GM18858 (cell line): ENCODE data around the gene PTPRCAP.

Experiments used
- ATAC-seq: cut with Tn5 transposase; IDR thresholded peaks from one replicate; pipeline ENCODE4 v1.9.1; 2021; ENCODE audit not compliant: unreplicated experiment

The PTPRCAP gene

DNA sequence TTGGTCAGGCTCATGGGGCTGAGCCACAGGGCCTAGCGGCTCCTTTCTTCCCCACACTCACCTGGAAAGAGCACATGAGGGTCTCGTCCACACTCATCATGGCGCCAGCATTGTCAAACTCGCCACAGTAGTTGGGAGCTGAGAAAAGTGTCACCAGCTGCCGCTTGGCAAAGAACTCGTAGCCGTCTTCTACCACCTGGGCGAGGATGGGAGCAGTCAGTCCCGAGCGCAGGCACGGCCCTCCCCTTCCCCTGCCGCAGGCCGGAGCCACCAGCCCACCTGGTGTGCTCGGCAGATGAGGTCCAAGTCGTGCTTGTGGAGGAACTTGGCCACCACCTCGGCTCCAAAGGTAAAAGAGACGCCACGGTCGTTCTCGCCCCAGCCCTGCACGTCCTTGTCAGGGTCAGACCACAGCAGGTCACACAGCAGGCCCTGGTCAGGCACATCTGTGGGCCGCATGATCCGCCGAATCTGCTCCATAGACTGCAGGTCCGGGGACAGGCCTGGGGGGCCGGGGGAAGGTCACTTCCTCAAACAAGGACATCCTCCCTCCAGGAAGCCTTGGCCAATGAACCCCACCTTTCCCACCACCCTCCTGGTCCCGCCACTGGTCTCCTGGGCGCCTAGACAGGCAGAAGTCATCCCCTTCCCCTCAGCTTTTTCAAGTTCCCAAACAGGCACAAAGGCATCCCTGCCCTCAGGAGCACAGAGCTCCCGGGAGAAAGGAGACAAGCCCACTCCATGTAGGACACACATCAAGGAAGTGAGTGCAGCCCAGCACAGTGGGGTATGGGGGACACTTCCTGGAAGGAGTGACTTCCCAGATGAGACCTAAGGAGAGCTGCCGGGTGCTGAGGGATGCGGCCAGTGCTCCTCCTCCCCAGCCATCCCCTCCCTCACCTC, 38.6 kb downstream of the PTPRCAP start:
- no peak for ATAC-seq

DNA sequence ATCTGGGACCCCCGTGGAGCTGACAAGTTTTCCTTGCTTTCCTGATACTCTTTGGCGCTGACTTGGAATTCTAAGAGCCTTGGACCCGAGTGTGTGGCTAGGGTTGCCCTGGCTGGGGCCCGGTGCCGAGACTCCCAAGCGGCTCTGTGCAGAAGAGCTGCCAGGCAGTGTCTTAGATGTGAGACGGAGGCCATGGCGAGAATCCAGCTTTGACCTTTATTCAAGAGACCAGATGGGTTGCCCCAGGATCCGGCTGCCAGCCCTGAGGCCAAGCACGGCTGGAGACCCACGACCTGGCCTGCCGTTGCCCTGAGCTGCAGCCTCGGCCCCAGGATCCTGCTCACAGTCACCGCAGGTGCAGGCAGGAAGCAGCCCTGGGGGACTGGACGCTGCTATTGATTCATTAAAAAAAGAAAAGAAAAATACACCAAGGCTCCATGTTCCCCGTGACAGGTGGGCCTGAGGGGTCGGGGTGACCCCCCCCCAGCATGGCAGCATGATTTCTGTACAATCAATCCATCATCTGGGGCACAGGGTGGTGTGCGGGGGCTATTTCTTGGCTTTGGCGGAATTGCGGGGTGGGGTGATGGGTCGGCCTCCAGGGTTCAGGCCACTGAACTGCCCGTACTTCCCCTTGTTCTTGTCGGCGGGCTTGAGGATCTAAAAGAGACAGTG, 39.4 kb downstream of the PTPRCAP start:
- no peak for ATAC-seq

DNA sequence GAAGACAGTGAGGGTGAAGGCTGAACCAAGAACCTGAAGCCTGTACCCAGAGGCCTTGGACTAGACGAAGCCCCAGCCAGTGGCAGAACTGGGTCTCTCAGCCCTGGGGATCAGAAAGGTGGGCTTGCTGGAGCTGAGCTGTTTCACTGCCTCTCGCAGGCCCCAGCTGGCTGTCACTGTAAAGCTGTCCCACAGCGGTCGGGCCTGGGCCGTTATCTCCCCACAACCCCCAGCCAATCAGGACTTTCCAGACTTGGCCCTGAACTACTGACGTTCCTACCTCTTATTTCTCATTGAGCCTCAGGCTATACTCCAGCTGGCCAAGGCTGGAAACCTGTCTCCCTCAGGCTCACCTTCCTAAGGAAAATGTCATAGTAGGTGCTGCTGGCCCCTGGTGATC, 39.9 kb downstream of the PTPRCAP start:
- ATAC-seq: no peak

DNA sequence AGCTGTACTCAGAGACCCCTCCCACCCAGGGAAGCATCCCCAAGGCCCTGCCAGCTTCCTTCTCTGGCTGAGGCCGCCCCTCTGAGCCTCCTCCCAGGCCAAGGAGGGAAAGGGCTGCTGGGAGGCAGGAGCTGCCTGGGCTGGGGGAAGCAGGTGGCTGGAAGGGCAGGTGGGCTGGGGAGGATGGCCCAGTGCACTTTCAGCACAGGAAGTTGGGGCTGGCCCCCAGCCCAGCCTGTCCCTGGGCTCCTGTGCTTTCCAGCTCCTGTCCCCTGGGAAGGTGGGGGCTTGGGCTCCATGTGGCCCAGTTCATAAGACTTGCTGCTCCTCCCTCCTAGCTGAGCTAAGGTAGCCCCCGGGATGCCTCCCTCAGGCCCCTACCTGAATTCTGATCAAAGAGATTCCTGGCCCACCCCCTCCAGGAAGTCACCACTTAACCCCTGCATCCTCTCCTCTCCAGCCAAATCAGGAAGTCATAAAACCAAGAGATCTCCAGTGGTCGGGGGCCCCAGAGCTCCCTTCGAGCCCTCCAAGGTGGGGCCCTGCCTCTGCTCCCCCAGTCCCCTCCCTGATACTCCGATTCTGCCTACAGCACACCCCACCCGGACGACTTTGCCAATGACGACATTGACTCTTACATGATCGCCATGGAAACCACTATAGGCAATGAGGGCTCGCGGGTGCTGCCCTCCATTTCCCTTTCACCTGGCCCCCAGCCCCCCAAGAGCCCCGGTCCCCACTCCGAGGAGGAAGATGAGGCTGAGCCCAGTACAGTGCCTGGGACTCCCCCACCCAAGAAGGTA, 40.7 kb downstream of the PTPRCAP start:
- no peak for ATAC-seq

DNA sequence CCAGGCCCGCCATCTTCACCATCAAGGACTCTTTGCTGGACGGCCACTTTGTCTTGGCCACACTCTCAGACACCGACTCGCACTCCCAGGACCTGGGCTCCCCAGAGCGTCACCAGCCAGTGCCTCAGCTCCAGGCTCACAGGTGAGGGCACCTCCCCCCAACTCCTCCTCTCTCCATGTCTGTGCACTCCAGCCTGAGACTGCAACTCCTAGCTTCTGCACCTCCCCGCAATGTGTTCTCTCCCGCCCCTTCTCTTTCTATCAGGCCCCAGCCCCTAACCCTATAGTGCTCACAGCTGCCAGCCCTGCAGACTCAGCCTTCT, 41.3 kb downstream of the PTPRCAP start:
- ATAC-seq: no peak

DNA sequence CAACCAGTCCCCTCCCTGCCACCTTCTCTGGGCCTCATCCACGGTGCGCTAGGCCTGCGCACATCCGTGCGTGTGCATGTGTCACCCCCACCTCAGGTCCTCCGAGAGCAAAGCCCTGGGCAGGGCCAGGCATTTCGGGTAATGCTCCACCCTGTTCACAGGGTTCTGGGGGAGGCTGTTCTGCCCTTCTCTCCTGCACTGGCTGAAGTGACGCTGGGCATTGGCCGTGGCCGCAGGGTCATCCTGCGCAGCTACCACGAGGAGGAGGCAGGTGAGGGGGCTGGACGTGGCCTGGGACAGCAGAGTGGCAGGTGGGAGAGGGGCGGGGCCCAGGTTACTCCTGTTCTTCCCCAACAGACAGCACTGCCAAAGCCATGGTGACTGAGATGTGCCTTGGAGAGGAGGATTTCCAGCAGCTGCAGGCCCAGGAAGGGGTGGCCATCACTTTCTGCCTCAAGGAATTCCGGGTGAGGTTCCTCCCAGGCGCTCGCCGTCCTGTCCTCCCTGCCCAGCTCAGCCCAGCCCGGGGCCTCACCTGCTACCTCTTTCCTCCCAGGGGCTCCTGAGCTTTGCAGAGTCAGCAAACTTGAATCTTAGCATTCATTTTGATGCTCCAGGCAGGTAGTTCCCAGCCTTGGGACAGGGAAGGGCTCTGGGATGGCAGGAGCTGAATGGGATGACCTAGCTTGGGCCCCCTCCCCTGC, 41.8 kb downstream of the PTPRCAP start:
- no peak for ATAC-seq

DNA sequence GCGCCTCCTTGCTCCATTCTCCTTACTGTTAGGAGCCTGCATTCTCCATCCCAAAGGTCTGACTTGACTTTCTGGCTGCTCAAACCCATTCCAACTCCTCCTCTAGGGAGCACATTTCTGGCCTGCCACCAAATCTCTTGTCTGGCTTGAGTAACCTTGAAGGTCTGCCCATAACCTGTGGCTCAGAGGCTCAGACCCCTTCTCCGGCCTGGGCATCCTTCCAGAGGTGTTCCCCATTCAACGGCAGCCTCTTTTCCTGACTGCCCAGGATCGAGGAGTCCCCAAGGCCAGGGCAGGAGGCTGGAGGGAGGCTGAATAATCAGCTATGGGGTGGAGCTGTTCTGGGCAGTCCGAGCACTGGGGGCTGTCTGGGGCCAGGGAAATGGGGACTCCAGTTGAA, 43.5 kb downstream of the PTPRCAP start:
- no peak for ATAC-seq

DNA sequence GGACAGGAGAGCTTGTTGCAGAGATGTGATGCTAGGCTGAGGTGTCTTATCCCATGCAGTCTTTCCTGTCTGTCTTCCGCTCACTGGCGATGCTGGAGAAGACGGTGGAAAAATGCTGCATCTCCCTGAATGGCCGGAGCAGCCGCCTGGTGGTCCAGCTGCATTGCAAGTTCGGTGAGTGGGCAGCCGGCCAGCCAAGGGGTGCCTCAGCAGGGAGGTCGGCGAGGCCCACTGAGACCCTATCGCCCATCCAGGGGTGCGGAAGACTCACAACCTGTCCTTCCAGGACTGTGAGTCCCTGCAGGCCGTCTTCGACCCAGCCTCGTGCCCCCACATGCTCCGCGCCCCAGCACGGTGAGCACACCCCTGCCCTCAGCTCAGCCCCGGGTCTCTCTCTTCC, 44.0 kb downstream of the PTPRCAP start:
- no peak for ATAC-seq

DNA sequence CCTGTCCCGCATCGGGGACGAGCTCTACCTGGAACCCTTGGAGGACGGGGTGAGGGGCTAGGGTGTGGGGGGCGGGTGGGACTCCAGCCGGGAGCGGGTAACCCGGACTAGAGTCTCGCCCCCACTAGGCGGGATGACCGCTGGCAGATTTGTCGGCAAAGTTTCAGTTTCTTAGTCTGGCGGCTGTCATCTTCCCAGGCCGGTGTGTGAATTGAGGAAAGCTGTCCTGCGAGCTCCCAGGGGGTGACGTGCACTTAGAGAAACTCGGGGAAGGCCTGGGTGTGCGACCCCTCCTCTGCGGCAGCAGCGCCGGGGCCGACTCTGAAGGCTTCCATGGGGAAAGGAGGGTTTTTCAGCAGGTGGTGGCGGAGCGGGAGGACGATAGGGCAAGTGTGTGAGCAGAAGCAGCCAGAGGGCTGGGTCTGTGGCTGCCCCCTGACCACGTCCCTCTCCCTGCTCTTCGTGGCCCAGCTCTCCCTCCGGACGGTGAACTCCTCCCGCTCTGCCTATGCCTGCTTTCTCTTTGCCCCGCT, 45.2 kb downstream of the PTPRCAP start:
- ATAC-seq: no peak

DNA sequence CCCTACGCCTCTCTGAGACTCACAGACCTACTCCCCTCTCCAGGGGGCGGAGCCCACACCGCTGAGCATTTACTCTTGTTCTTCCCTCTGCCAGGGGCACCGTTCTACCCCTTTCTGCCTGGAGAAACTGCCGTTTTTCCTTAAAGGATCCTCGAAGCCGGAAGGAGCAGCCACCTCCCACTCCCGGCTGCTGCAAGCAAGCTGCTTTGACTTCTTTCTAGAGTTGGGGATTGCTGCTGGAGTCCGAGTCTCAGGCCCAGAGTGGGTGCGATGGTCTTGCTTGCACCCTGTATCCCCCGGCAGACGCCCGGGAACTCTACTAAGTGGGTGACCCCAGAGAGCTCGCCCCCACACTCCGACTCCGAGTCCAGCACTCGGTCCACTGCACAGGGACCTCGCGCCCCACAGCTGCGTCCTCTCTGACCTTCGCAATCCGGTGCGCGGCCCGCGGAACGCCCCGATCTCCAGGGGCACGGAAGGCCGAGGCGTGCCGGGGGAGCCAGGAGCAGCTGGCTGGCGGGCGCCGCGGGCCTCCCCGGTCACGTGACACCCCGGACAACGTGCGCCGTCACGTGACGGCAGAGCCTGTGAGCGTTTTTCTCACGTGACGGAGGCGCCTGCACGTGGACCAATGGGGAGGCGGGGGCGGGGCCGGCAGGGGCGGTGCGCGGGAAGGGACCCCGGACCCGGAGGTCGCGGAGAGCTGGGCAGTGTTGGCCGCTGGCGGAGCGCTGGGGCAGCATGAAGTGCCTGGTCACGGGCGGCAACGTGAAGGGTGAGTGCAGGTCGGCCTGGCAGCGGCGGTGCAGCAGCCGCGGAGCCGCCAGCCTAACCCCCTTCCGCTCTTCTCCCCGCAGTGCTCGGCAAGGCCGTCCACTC, 45.9 kb downstream of the PTPRCAP start, which contains the start of gene RAD9A:
TSS of gene RAD9A (plus strand) at position 683 of the 879 bp plus-strand sequence. CDS start at position 742, 59 bp downstream.
- no peak for ATAC-seq

DNA sequence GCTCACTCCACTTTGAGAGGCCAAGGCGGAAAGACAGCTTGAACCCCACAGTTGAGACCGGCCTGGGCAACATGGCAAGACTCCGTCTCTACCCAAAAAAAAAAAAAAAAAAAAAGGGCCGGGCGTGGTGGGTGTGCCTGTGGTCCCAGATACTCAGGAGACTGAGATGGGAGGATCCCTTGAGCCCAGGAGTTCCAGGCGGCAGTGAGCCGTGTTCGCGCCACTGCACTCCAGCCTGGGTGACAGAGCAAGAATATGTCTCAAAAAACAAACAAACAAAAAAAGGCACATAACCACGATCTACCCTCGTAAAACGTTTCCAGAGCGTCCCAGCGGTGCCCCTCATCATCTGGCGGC, 46.6 kb downstream of the PTPRCAP start:
- no peak for ATAC-seq

DNA sequence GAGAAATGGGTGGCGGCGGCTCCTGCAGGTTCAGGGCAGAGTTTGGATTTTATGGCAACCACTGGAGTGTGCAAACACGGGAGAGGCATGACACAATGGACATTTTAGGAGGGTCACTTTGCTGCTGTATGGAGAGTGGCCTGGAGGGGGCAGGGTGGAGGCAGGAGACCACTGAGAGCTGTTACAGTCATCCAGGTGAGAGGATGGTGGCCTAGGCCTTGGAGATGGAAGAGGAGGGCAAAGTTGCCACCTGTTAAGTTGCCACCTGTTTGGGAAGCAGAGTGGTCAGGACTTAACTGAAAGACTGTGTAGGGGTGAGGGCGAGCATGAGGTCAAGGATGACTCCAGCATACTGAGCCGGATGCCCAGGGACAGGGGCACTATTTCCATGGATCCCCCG, 48.0 kb downstream of the PTPRCAP start:
- ATAC-seq: no peak

DNA sequence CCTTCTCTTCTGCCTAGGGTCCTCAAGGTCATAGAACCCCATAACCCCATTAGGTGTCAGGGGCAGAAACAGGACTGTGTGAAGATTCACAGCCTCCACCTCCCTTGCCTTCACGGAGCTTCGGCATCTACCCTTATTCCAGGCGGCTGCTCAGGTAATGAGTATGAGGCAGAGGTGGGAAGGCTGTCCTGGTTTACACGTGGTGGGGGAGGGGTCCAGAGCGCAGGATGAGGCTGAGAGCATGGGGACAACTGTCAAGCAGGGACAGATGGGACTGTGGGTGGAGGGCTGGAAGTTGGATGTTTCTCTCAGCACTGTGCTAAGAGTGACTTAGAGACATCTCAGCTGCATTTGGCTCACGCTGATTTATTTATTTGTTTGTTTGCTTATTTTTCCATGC, 50.0 kb downstream of the PTPRCAP start:
- no peak for ATAC-seq

DNA sequence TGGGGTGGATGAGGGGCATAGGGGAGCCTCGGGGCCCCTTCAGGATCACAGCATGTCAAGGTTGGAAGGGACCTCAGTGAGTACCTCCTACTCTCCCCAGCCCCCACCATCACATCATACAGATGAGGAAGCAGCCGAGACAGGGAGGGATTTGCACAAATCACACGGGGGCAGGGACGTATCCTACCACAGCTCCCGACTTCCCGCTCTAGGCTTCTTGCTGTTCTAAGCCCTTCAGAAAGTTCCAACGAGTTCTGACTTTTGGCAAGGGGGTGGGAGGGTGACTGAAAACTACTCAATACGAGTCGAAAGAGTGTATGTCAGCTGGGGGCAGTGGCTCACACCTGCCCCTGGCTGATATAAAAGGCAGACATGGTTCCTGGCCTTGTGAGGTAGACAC, 50.4 kb downstream of the PTPRCAP start:
- ATAC-seq: no peak
